Hepatocyte (in vitro differentiated cells): ENCODE data around the gene SIGLEC12. TPM values are rescaled to one million over a fixed set of nuclear protein-coding genes. Genes with fewer than 3 reads are reported as not detected.

Experiments used
- DNase-seq: peaks from one replicate; pipeline ENCODE4 v3.0.0-alpha.2; 2016; ENCODE audit warnings: low spot score
- H2AFZ ChIP-seq: fragments of 200-600 bp; sonication (generic); 2 replicates; pipeline ENCODE4 v1.6.0; 2016; ENCODE audit warnings: antibody characterized with exemption, mild to moderate bottlenecking
- H3K27ac ChIP-seq: fragments of 200-600 bp; sonication (generic); 2 replicates; pipeline ENCODE4 v1.5.1; 2016; ENCODE audit warnings: mild to moderate bottlenecking
- H3K27me3 ChIP-seq: fragments of 200-600 bp; sonication (generic); 2 replicates; pipeline ENCODE4 v1.6.1; 2016
- H3K36me3 ChIP-seq: fragments of 200-600 bp; sonication (generic); replicated peaks from 2 replicates; pipeline ENCODE4 v1.5.1; 2016; ENCODE audit warnings: low read depth; ENCODE audit not compliant: insufficient read depth
- H3K4me1 ChIP-seq: fragments of 200-600 bp; sonication (generic); 2 replicates; pipeline ENCODE4 v1.5.1; 2016; ENCODE audit warnings: mild to moderate bottlenecking, moderate library complexity; ENCODE audit not compliant: insufficient read depth
- H3K4me2 ChIP-seq: fragments of 200-600 bp; sonication (generic); 2 replicates; pipeline ENCODE4 v1.6.0; 2016
- H3K4me3 ChIP-seq: fragments of 200-600 bp; sonication (generic); 2 replicates; pipeline ENCODE4 v1.5.1; 2016; ENCODE audit warnings: mild to moderate bottlenecking
- H3K79me2 ChIP-seq: fragments of 200-600 bp; sonication (generic); 2 replicates; pipeline ENCODE4 v1.6.0; 2017; ENCODE audit warnings: mild to moderate bottlenecking
- H3K9me2 ChIP-seq: fragments of 200-600 bp; sonication (generic); replicated peaks from 2 replicates; pipeline ENCODE4 v1.6.0; 2017; ENCODE audit warnings: mild to moderate bottlenecking; ENCODE audit not compliant: insufficient read depth
- H3K9me3 ChIP-seq: fragments of 200-600 bp; sonication (generic); 2 replicates; pipeline ENCODE4 v1.5.1; 2016; ENCODE audit warnings: low read depth, mild to moderate bottlenecking
- H4K20me1 ChIP-seq: fragments of 200-600 bp; sonication (generic); 2 replicates; pipeline ENCODE4 v1.6.0; 2016; ENCODE audit warnings: mild to moderate bottlenecking; ENCODE audit not compliant: insufficient read depth, poor library complexity, severe bottlenecking
- CTCF ChIP-seq: fragments of 200-600 bp; sonication (generic); IDR thresholded peaks from 2 replicates; pipeline ENCODE4 v1.5.1; 2016; ENCODE audit warnings: antibody characterized with exemption, mild to moderate bottlenecking; ENCODE audit not compliant: poor library complexity
- EZH2 ChIP-seq: fragments of 200-600 bp; sonication (generic); IDR thresholded peaks from 2 replicates; pipeline ENCODE4 v1.6.1; 2016; ENCODE audit warnings: antibody characterized with exemption, mild to moderate bottlenecking, borderline replicate concordance
- EZH2phosphoT487 ChIP-seq: fragments of 200-600 bp; sonication (generic); IDR thresholded peaks from one replicate; pipeline ENCODE4 v1.6.1; 2018; ENCODE audit warnings: antibody characterized with exemption, mild to moderate bottlenecking, low read depth, moderate library complexity; ENCODE audit not compliant: unreplicated experiment, severe bottlenecking
- WGBS: methylation state at CpG from one replicate; pipeline ENCODE4 v1.1.6; 2016; ENCODE audit warnings: low lambda C conversion rate; ENCODE audit errors: missing lambda C conversion rate; 5-methylcytosine and 5-hydroxymethylcytosine counted together
- polyA plus RNA-seq: library from polyadenylated mRNA; unstranded; fragments of >200 nt; fragmentation: Nextera tagmentation; extraction: Ambion mirVana; gene quantifications from 2 replicates; pipeline ENCODE4 v1.2.1, GENCODE V29; 2016
- total RNA-seq: library from RNA; depleted of rRNA; stranded (reverse); fragments of >200 nt; gene quantifications from 2 replicates; pipeline ENCODE4 v1.2.3, GENCODE V29; 2014

SIGLEC12 gene
- total and polyA plus RNA-seq, 2 experiments from 2014 or later: 0.29 TPM; not detected in 1

- no peaks in the 10 kb centered on the region for H3K36me3 ChIP-seq
- H4K20me1 ChIP-seq: no peaks in the 10 kb centered on the region
- H3K27ac ChIP-seq: peak overlapping the region; percentile 89
- H3K9me3 ChIP-seq: no peaks in the 10 kb centered on the region
- peak; percentile 80 for DNase-seq
- no peak overlapping the region for H3K4me2 ChIP-seq
- no peaks in the 10 kb centered on the region for H3K9me2 ChIP-seq
- H2AFZ ChIP-seq: no peak overlapping the region
- no peak overlapping the region for H3K4me3 ChIP-seq
- no peaks in the 10 kb centered on the region for H3K27me3 ChIP-seq
- 40% methylated on average over 7 of the region's 7 CpGs for WGBS
- H3K4me1 ChIP-seq: peaks cover 5% of the 10 kb centered on the region
- no peak for TF ChIP-seq EZH2
- no peak for TF ChIP-seq EZH2phosphoT487
- TF ChIP-seq CTCF: peak; percentile 54
- no peaks in the 10 kb centered on the region for H3K79me2 ChIP-seq
Measured at GRCh38 chr19:51473009-51473707, 28.4 kb downstream of the SIGLEC12 start.

GRCh38 chr19:51472607-51473006, 29.0 kb downstream of the SIGLEC12 start:
- H3K79me2 ChIP-seq: no peaks in the 10 kb centered on the region
- H3K4me2 ChIP-seq: no peak overlapping the region
- TF ChIP-seq CTCF (no peak), EZH2phosphoT487 (no peak), EZH2 (no peak)
- no peak overlapping the region for H3K27ac ChIP-seq
- no peaks in the 10 kb centered on the region for H4K20me1 ChIP-seq
- WGBS: 26% methylated on average over 4 of the region's 4 CpGs
- H3K9me3 ChIP-seq: no peaks in the 10 kb centered on the region
- H3K4me1 ChIP-seq: peaks cover 5% of the 10 kb centered on the region
- H3K36me3 ChIP-seq: no peaks in the 10 kb centered on the region
- no peaks in the 10 kb centered on the region for H3K9me2 ChIP-seq
- no peak overlapping the region for H3K4me3 ChIP-seq
- H3K27me3 ChIP-seq: no peaks in the 10 kb centered on the region
- DNase-seq: no peak
- no peak overlapping the region for H2AFZ ChIP-seq

- WGBS: 94% methylated on average over 1 of the region's 1 CpG
Measured at GRCh38 chr19:51471527-51471926, 30.1 kb downstream of the SIGLEC12 start.

GRCh38 chr19:51470966-51471365, 30.6 kb downstream of the SIGLEC12 start:
- 82% methylated on average over 7 of the region's 9 CpGs for WGBS
- no peak overlapping the region for H3K4me3 ChIP-seq
- H3K79me2 ChIP-seq: no peaks in the 10 kb centered on the region
- H3K9me3 ChIP-seq: no peaks in the 10 kb centered on the region
- H4K20me1 ChIP-seq: no peaks in the 10 kb centered on the region
- H3K27me3 ChIP-seq: no peaks in the 10 kb centered on the region
- DNase-seq: no peak
- H3K9me2 ChIP-seq: no peaks in the 10 kb centered on the region
- H3K4me1 ChIP-seq: peaks cover 5% of the 10 kb centered on the region
- no peak overlapping the region for H3K4me2 ChIP-seq
- H2AFZ ChIP-seq: no peak overlapping the region
- no peak overlapping the region for H3K27ac ChIP-seq
- TF ChIP-seq CTCF (no peak), EZH2 (no peak), EZH2phosphoT487 (no peak)
- H3K36me3 ChIP-seq: no peaks in the 10 kb centered on the region

More at GRCh38 chr19:51471527-51471926, 30.1 kb downstream of the SIGLEC12 start:
- TF ChIP-seq EZH2: no peak
- no peak overlapping the region for H3K4me3 ChIP-seq
- no peaks in the 10 kb centered on the region for H3K79me2 ChIP-seq
- no peaks in the 10 kb centered on the region for H3K9me2 ChIP-seq
- H3K36me3 ChIP-seq: no peaks in the 10 kb centered on the region
- H3K27me3 ChIP-seq: no peaks in the 10 kb centered on the region
- no peaks in the 10 kb centered on the region for H4K20me1 ChIP-seq
- no peak overlapping the region for H2AFZ ChIP-seq
- H3K9me3 ChIP-seq: no peaks in the 10 kb centered on the region
- no peak for DNase-seq
- H3K4me1 ChIP-seq: peaks cover 5% of the 10 kb centered on the region
- H3K4me2 ChIP-seq: no peak overlapping the region
- H3K27ac ChIP-seq: no peak overlapping the region
